GM19351 (cell line): ENCODE measurements around the gene ID2.
A peak's percentile ranks its signal among the peaks of the same experiment; 100 is the strongest.

Experiments used
- ATAC-seq: cut with Tn5 transposase; IDR thresholded peaks from one replicate; pipeline ENCODE4 v1.9.1; 2021; ENCODE audit warnings: mild to moderate bottlenecking, moderate library complexity; ENCODE audit not compliant: unreplicated experiment

ID2 gene

GRCh38 chr2:8667896-8668512 is 13.9 kb upstream of the ID2 start:
- no peak for ATAC-seq

- ATAC-seq: no peak
Observed at GRCh38 chr2:8669157-8669817, 12.6 kb upstream of the ID2 start.

DNA sequence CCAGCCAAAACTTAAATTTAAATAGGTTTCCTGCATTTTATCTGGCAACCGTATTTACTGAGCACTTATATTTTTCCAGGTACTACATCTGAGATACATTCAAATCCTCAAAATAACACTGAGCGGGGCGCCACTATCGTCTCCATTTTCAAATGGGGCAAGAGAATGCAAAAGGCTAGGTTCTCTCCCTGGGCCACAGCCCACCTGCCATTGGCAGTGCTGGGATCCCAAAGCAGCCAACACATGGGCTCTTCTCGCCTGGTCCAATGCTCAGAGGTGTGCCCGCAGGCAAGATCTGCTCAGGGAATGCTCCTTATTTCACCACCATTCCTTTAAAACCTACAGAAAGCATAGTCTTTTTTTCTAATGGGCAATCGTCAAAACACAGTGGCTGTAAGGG is 11.3 kb upstream of the ID2 start:
- ATAC-seq: no peak

GRCh38 chr2:8671176-8671575 is 10.7 kb upstream of the ID2 start:
- ATAC-seq: no peak

DNA sequence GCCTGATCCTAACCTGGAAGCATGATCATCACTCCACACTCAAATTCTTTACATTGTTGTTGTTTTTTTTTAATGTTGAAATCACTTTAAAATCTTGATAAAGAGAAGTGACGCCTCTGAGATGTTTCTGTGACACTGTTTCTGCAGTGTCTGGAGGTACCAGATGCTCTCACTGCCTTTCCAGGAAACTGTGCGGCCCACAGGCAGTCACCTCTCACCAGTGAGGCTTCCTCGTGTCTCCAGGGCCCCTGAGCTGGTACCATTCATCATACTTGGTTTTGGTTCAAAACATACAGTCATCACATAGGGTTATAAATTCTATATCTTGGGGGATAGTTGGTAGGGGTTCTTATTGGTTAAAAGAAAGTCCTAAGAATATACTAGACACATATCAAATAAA is 10.1 kb upstream of the ID2 start:
- no peak for ATAC-seq

- ATAC-seq: no peak
Observed at GRCh38 chr2:8672940-8673339, 8.9 kb upstream of the ID2 start.

DNA sequence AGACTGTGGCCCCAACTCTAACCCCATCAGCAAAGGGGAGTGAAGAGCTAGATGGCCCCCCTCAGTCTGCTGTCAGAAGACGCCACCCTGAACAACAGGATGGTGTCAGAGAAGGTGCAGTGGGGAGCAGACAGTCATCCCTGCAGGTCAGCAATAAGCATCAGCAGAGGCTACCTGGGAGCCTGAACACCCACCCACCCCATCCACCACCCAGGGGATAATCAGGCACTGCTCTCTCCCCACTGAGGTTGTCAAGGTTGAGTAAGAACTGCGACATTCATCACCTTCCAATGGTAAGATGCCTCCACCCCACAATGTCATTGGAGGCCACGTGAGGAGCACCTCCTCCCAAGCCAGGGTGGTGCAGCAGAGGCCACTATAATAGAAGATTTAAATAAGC is 8.5 kb upstream of the ID2 start:
- ATAC-seq: no peak

DNA sequence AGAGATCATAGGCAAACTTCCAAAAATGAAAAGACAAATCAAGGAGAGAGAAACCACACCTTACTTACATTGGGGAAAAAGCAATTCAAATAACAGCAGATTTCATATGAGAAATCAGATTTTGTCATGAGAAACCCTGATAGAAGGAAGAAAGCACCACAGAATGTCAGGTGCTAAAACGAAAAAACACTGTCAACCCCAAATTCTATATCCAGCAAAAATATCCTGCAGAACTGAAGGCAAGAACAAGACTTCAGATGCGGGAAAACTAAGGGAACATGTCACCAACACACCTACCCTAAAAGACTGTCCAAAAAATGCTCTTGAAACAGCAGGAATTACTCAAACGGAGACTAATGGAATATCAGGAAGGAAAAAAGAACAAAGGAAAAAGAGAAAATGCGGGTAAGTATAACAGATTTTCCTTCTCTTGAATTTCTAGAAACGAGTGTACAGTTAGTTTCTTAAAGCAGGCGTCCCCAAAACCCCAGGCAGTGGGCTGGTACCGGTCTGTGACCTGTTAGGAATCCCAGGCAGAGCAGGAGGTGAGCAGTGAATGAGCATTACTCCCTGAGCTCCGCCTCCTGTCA is 7.3 kb upstream of the ID2 start:
- no peak for ATAC-seq

DNA sequence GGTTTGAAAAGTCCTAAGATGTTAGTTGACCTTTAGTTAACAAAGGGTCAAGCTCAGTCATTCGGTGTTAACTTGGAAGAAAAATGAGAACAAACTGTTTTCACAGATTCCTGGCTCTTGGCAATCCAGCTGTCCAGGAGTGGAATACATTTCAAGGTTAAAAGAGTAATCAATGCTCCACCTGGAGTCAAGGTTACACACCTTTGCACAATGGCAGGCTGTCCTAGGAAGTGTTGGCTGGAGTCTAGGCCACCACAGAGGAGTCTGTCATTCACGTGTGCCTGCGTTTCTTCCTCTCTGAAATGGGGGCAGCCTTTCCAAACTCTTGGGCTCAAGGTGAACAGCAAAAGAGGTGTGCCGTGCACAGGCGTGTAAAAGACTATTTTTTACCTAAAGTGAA is 6.3 kb upstream of the ID2 start:
- ATAC-seq: no peak

DNA sequence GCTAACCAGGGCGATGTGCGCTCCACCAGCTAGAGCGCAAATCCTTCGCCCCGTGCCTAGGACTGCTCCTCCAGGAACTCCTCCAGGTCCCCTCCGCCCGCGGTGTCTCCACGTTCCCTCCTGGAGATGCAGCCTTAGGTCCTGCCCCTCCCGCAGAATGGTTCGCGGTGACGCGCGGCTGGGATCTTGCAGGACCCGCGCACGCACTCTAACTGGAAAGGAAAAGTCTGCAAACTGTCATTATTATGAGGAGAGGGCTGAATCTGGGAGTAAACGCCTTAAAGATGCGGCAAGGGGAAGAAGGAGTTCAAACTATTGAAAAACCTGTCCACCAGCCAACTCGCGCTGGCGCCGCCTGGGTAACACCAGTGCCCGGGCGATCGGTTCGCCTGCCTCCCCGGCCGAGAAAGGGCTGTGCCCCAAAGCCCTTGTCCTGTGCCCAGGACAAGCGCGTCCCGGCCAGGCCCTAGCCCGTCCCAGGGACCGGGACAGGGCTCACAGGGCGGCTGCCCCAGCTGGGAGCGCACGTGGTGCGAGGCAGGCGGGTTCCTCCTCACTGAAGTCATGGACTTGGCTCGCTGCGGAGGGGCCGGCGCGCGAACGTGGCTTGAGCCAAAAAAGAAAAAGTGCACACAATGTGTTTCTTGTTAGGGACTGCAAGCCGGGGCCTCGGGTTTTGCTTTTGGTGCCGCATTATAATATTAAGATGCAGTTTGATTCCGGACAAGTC is 5.5 kb upstream of the ID2 start:
- ATAC-seq: no peak

DNA sequence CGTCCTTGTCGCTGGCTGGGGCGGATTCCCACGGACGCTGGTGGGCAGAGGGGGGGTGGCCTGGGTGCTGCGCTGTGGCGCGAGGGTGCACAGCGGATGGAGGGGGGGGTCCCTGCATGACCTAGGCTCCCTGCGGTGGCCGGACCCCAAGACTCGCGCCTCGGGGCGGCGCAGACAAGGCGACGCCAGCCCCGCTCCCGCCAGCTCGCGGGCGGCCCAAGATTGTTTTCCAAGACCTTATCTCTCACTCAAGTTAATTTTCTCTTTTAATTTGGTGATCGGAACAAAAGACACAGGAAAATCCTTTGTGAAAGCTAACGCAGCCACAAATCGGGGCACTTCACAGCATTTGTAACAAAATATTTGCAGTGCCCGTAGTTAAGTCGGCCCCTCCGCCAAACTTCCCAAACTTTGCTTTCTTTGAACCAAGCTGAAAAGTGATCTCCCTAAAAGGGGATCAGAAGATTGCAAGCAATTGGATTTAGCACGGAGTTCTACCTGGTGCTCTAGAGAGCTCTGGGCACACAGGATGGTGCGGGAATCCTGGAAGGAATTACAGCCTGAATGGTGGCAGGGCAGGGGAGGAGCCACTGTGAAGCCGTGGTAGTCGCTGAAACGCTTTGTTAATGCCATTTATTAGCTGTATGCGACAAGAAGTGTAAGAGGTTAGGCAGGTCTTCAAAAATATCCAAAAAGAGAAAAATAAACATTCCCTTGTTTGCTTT is 4.8 kb upstream of the ID2 start:
- ATAC-seq: no peak

GRCh38 chr2:8677646-8678592 is 3.9 kb upstream of the ID2 start:
- ATAC-seq: no peak

GRCh38 chr2:8678731-8679566 is 2.9 kb upstream of the ID2 start:
- ATAC-seq: peak; percentile 70

- no peak for ATAC-seq
Observed at GRCh38 chr2:8679567-8679826, 2.4 kb upstream of the ID2 start.

GRCh38 chr2:8679827-8680731 is 1.8 kb upstream of the ID2 start:
- no peak for ATAC-seq

DNA sequence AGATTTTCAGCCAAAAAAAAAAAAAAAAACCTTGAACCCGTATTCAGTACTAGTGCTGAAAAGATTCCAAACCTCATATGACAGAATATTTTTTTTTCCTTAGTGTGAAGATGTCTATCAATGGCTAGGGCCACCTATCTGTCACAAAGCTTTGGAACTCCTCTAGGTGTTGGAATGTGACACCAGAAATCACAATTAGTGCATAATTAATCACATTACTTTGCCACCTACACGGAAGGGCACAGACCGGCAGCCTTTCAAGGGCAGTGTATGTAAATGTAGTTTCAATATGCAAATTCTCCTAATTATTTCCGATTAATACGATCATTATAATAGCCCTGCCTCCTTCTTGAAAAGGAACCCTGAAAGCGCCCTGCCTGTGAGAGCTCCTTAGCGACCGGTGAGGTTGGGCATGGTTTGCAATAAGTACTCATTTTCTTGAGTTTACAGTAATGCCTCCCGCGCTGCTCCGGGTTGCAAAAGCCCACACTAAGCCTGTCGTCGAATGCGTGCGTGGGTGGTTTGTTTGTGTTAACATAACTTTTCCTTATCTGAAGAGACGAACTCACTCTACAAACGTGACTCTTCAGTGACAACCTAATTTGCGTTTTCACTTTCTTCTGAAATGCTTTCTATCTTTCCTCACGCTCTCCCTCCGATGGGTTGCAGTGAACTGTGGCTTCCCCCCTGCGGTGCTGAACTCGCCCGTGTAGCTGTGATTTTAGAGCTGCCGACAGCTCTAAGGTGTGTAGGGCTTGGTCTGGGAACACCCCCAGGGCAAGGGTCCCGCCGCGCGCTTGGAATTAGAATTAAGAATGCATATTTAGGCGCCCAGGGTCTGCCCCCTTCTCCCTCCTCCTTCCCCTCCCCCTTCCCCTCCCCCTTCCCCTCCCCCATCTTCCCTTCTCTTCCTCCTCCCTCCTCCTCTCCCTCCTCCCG is 765 bp upstream of the ID2 start:
- no peak for ATAC-seq
